Tibial artery (tissue), 4 donors: ENCODE measurements around the gene SART1.

Experiments
- DNase-seq, 2 donors: peaks; one replicate each; pipeline ENCODE4 v3.0.0-alpha.2; 2019
- H3K27ac ChIP-seq, 2 donors: fragments of 200-600 bp; sonication (generic) in 1 of 2; 1 replicate in 1 of 2; 2 replicates in 1 of 2; pipeline ENCODE4 v1.5.1; 2018 to 2019; ENCODE audit warnings: mild to moderate bottlenecking in 1 of 2
- H3K27me3 ChIP-seq, 2 donors: fragments of 200-600 bp; sonication (generic) in 1 of 2; one replicate each; pipeline versions ENCODE4 v1.5.1 to v1.6.0; 2016 to 2019
- H3K36me3 ChIP-seq, 3 donors: fragments of 200-600 bp; sonication (generic) in 2 of 3; one replicate each; pipeline ENCODE4 v1.5.1; 2016 to 2019; ENCODE audit warnings: mild to moderate bottlenecking in 2 of 3
- H3K4me1 ChIP-seq, 4 donors: fragments of 200-600 bp; sonication (generic) in 2 of 4; 1 replicate in 3 of 4; 2 replicates in 1 of 4; pipeline ENCODE4 v1.5.1; 2016 to 2019
- H3K4me3 ChIP-seq, 2 donors: fragments of 200-600 bp; sonication (generic) in 1 of 2; 1 replicate in 1 of 2; 2 replicates in 1 of 2; pipeline ENCODE4 v1.5.1; 2018 to 2019; ENCODE audit warnings: mild to moderate bottlenecking in 2 of 2
- H3K9me3 ChIP-seq, 3 donors: fragments of 200-600 bp; sonication (generic) in 1 of 3; one replicate each; pipeline ENCODE4 v1.5.1; 2016 to 2019
- CTCF ChIP-seq, 2 experiments: fragments of 200-600 bp in 1 of 2; fragments of 450-650 bp in 1 of 2; IDR thresholded peaks; one replicate each; pipeline ENCODE4 v1.5.1; 2017 to 2019; ENCODE audit warnings: antibody characterized with exemption in 2 of 2, mild to moderate bottlenecking in 1 of 2, moderate library complexity in 1 of 2
- intact Hi-C: fragments of 100-400 bp; cut with DNase I; formaldehyde crosslinking; loops from one replicate; pipeline ENCODE4 v1.15.0; 2023; ENCODE audit warnings: low total_unique reads

The SART1 gene

GRCh38 chr11:66004186-66004585 lies 42.7 kb downstream of the SART1 start:
- peaks cover 0 to 33% (median 21%) of the 10 kb centered on the region in 4 donors for H3K4me1 ChIP-seq
- H3K27me3 ChIP-seq = no peaks in the 10 kb centered on the region
- TF ChIP-seq CTCF (IDR thresholded peaks at IDR 0.05) = no peak
- no peaks in the 10 kb centered on the region for H3K9me3 ChIP-seq
- H3K4me3 ChIP-seq = no peak overlapping the region
- DNase-seq = no peak
- intact Hi-C loops = loop anchor here (5.0 kb wide), 1 partner anchor 42 kb away; the partner anchor contains the start of gene SART1
- H3K36me3 ChIP-seq = peaks cover 18 to 44% (median 26%) of the 10 kb centered on the region in 3 donors
- H3K27ac ChIP-seq = peak overlapping the region; percentile 1 to 8

- Histone ChIP-seq H3K4me1 (peaks cover 0 to 20% (median 10%) of the 10 kb centered on the region in 4 donors), H3K36me3 (peaks cover 9 to 32% (median 14%) of the 10 kb centered on the region in 3 donors), H3K27me3 (no peaks in the 10 kb centered on the region), H3K9me3 (no peaks in the 10 kb centered on the region), H3K27ac (no peak overlapping the region), H3K4me3 (no peak overlapping the region)
- DNase-seq = no peak
- TF ChIP-seq CTCF (IDR thresholded peaks at IDR 0.05) = no peak
- intact Hi-C loops = no loop called here
Measured at GRCh38 chr11:66006134-66006890, 44.8 kb downstream of the SART1 start.

GRCh38 chr11:66006891-66007176 lies 45.3 kb downstream of the SART1 start:
- intact Hi-C loops = no loop called here
- Histone ChIP-seq H3K9me3 (no peaks in the 10 kb centered on the region), H3K27ac (peak overlapping the region in 1 of 2 donors; percentile 15), H3K4me3 (no peak overlapping the region), H3K27me3 (no peaks in the 10 kb centered on the region), H3K4me1 (peaks cover 0 to 23% (median 14%) of the 10 kb centered on the region in 4 donors), H3K36me3 (peaks cover 9 to 32% (median 14%) of the 10 kb centered on the region in 3 donors)
- TF ChIP-seq CTCF (IDR thresholded peaks at IDR 0.05) = no peak
- no peak for DNase-seq

GRCh38 chr11:66007201-66007634 lies 45.7 kb downstream of the SART1 start:
- no peaks in the 10 kb centered on the region for H3K9me3 ChIP-seq
- H3K4me1 ChIP-seq = peaks cover 0 to 27% (median 18%) of the 10 kb centered on the region in 4 donors
- no peak for DNase-seq
- no peak for TF ChIP-seq CTCF (IDR thresholded peaks at IDR 0.05)
- no peak overlapping the region for H3K4me3 ChIP-seq
- peak overlapping the region in 1 of 2 donors; percentile 15 for H3K27ac ChIP-seq
- no peaks in the 10 kb centered on the region for H3K27me3 ChIP-seq
- intact Hi-C loops = no loop called here
- H3K36me3 ChIP-seq = peaks cover 9 to 32% (median 14%) of the 10 kb centered on the region in 3 donors

GRCh38 chr11:66008095-66008467 lies 46.5 kb downstream of the SART1 start:
- Histone ChIP-seq H3K27me3 (no peaks in the 10 kb centered on the region), H3K4me1 (peaks cover 0 to 32% (median 23%) of the 10 kb centered on the region in 4 donors), H3K36me3 (peaks cover 9 to 32% (median 14%) of the 10 kb centered on the region in 3 donors), H3K4me3 (no peak overlapping the region), H3K9me3 (no peaks in the 10 kb centered on the region), H3K27ac (no peak overlapping the region)
- no peak for TF ChIP-seq CTCF (IDR thresholded peaks at IDR 0.05)
- intact Hi-C loops = no loop called here
- no peak for DNase-seq
